HG03457 (cell line): ENCODE data around the gene AGAP3.

Experiments
- ATAC-seq: cut with Tn5 transposase; IDR thresholded peaks from one replicate; pipeline ENCODE4 v1.9.1; 2021; ENCODE audit warnings: moderate number of reproducible peaks; ENCODE audit not compliant: unreplicated experiment

The AGAP3 gene

GRCh38 chr7:151122796-151123157 lies 36.5 kb downstream of the AGAP3 start:
- ATAC-seq: no peak

GRCh38 chr7:151123158-151123821 lies 37.0 kb downstream of the AGAP3 start:
- ATAC-seq: no peak

- ATAC-seq: peak; percentile 75
These were observed 37.7 kb downstream of the AGAP3 start for GRCh38 chr7:151123822-151124464.

- no peak for ATAC-seq
These were observed 38.2 kb downstream of the AGAP3 start for GRCh38 chr7:151124481-151124880.

- no peak for ATAC-seq
These were observed 38.7 kb downstream of the AGAP3 start for GRCh38 chr7:151124899-151125399.

GRCh38 chr7:151125470-151125845 lies 39.2 kb downstream of the AGAP3 start:
- ATAC-seq: no peak

- no peak for ATAC-seq
These were observed 39.7 kb downstream of the AGAP3 start for GRCh38 chr7:151125846-151126481.

GRCh38 chr7:151126491-151127137 lies 40.3 kb downstream of the AGAP3 start:
- no peak for ATAC-seq

GRCh38 chr7:151128144-151128543 lies 41.9 kb downstream of the AGAP3 start:
- ATAC-seq: no peak

GRCh38 chr7:151128716-151129115 lies 42.4 kb downstream of the AGAP3 start:
- ATAC-seq: no peak

GRCh38 chr7:151129117-151129959 lies 43.1 kb downstream of the AGAP3 start:
- no peak for ATAC-seq

GRCh38 chr7:151129960-151130591 lies 43.8 kb downstream of the AGAP3 start:
- ATAC-seq: no peak

- no peak for ATAC-seq
These were observed 44.5 kb downstream of the AGAP3 start for GRCh38 chr7:151130741-151131157.

GRCh38 chr7:151131224-151131591 lies 44.9 kb downstream of the AGAP3 start:
- ATAC-seq: no peak

GRCh38 chr7:151131592-151132293 lies 45.5 kb downstream of the AGAP3 start:
- no peak for ATAC-seq

GRCh38 chr7:151132461-151133205 lies 46.4 kb downstream of the AGAP3 start:
- ATAC-seq: no peak

- no peak for ATAC-seq
These were observed 47.2 kb downstream of the AGAP3 start for GRCh38 chr7:151133266-151133985.

- no peak for ATAC-seq
These were observed 47.9 kb downstream of the AGAP3 start for GRCh38 chr7:151133986-151134742.
